ENCODE results near the gene HECTD4.

Gene HECTD4

GRCh38 chr12:112125250-112125999, 256.8 kb downstream of the HECTD4 start, which contains the start of gene TRAFD1:
TRAFD1 (plus strand) TSS chr12:112125560; CDS start chr12:112130523, 4,963 bp downstream.
- Histone ChIP-seq H3K4me1 (ENCODE audit: insufficient read depth, low read length, poor library complexity, severe bottlenecking) (peaks cover 30% of the 10 kb centered on the region), H3K9me2 (replicated peaks; ENCODE audit: low read depth, low read length) (no peaks in the 10 kb centered on the region), H3K9me3 (ENCODE audit: insufficient read depth, low read depth, low read length) (no peaks in the 10 kb centered on the region), H3K36me3 (ENCODE audit: insufficient read depth, low read length) (no peaks in the 10 kb centered on the region), H2AFZ (ENCODE audit: low read length) (peak within 1 kb of the TSS; percentile 78), H3K4me3 (ENCODE audit: low read length, poor library complexity, severe bottlenecking) (peak within 1 kb of the TSS; percentile 84), H3K4me2 (ENCODE audit: low read depth, low read length, poor library complexity, severe bottlenecking) (peak within 1 kb of the TSS; percentile 85), H3K79me2 (ENCODE audit: insufficient read depth, low read length) (peaks cover 17% of the 10 kb centered on the region; the same call in 1 of the 2 replicates), H4K20me1 (ENCODE audit: insufficient read depth, low read length, poor library complexity, severe bottlenecking) (peaks cover 14% of the 10 kb centered on the region), H3K27me3 (ENCODE audit: insufficient read depth, low read length, poor library complexity, severe bottlenecking) (no peaks in the 10 kb centered on the region), H3K9ac (ENCODE audit: low read depth, low read length, poor library complexity, severe bottlenecking) (peak within 1 kb of the TSS; percentile 84), H3F3A (ENCODE audit: low read depth) (0 out of 2 replicates have a peak, but pooled peaks cover 2% of the 10 kb centered on the region)
- no peak for TF ChIP-seq EZH2phosphoT487 (IDR thresholded peaks at IDR 0.05; ENCODE audit: borderline replicate concordance)
- no peak for TF ChIP-seq CTCF (conservative IDR thresholded peaks at IDR 0.05; ENCODE audit: low read length)

- Histone ChIP-seq H3K4me3 (ENCODE audit: low read length, poor library complexity, severe bottlenecking) (peak overlapping the region; percentile 84), H3K4me1 (ENCODE audit: insufficient read depth, low read length, poor library complexity, severe bottlenecking) (peaks cover 29% of the 10 kb centered on the region)
Measured at GRCh38 chr12:112124918-112125249, 257.3 kb downstream of the HECTD4 start.

GRCh38 chr12:112122823-112123690, 259.2 kb downstream of the HECTD4 start:
- peaks cover 22% of the 10 kb centered on the region for H3K4me1 ChIP-seq (ENCODE audit: insufficient read depth, low read length, poor library complexity, severe bottlenecking)
- peaks cover 14% of the 10 kb centered on the region for H4K20me1 ChIP-seq (ENCODE audit: insufficient read depth, low read length, poor library complexity, severe bottlenecking)
- no peaks in the 10 kb centered on the region for H3K9me2 ChIP-seq (replicated peaks; ENCODE audit: low read depth, low read length)
- peaks cover 17% of the 10 kb centered on the region; the same call in 1 of the 2 replicates for H3K79me2 ChIP-seq (ENCODE audit: insufficient read depth, low read length)
- no peak overlapping the region for H2AFZ ChIP-seq (ENCODE audit: low read length)
- no peaks in the 10 kb centered on the region for H3F3A ChIP-seq (ENCODE audit: low read depth)
- H3K27me3 ChIP-seq (ENCODE audit: insufficient read depth, low read length, poor library complexity, severe bottlenecking) = no peaks in the 10 kb centered on the region
- no peak overlapping the region for H3K4me3 ChIP-seq (ENCODE audit: low read length, poor library complexity, severe bottlenecking)
- no peaks in the 10 kb centered on the region for H3K36me3 ChIP-seq (ENCODE audit: insufficient read depth, low read length)
- no peak overlapping the region for H3K9ac ChIP-seq (ENCODE audit: low read depth, low read length, poor library complexity, severe bottlenecking)
- no peak overlapping the region for H3K4me2 ChIP-seq (ENCODE audit: low read depth, low read length, poor library complexity, severe bottlenecking)
- no peaks in the 10 kb centered on the region for H3K9me3 ChIP-seq (ENCODE audit: insufficient read depth, low read depth, low read length)
- TF ChIP-seq EZH2phosphoT487 (IDR thresholded peaks at IDR 0.05; ENCODE audit: borderline replicate concordance) = no peak
- no peak for TF ChIP-seq CTCF (conservative IDR thresholded peaks at IDR 0.05; ENCODE audit: low read length)

More at GRCh38 chr12:112124918-112125249, 257.3 kb downstream of the HECTD4 start:
- no peaks in the 10 kb centered on the region for H3K36me3 ChIP-seq (ENCODE audit: insufficient read depth, low read length)
- H2AFZ ChIP-seq (ENCODE audit: low read length) = no peak overlapping the region
- peak overlapping the region; percentile 85 for H3K4me2 ChIP-seq (ENCODE audit: low read depth, low read length, poor library complexity, severe bottlenecking)
- H4K20me1 ChIP-seq (ENCODE audit: insufficient read depth, low read length, poor library complexity, severe bottlenecking) = peaks cover 14% of the 10 kb centered on the region
- H3K9ac ChIP-seq (ENCODE audit: low read depth, low read length, poor library complexity, severe bottlenecking) = no peak overlapping the region
- no peaks in the 10 kb centered on the region for H3K9me2 ChIP-seq (replicated peaks; ENCODE audit: low read depth, low read length)
- peaks cover 17% of the 10 kb centered on the region; the same call in 1 of the 2 replicates for H3K79me2 ChIP-seq (ENCODE audit: insufficient read depth, low read length)
- H3K27me3 ChIP-seq (ENCODE audit: insufficient read depth, low read length, poor library complexity, severe bottlenecking) = no peaks in the 10 kb centered on the region
- no peaks in the 10 kb centered on the region for H3F3A ChIP-seq (ENCODE audit: low read depth)
- H3K9me3 ChIP-seq (ENCODE audit: insufficient read depth, low read depth, low read length) = no peaks in the 10 kb centered on the region
- TF ChIP-seq EZH2phosphoT487 (IDR thresholded peaks at IDR 0.05; ENCODE audit: borderline replicate concordance) = no peak
- TF ChIP-seq CTCF (conservative IDR thresholded peaks at IDR 0.05; ENCODE audit: low read length) = no peak

Measured in Loucy (cell line).